KOPT-K1 (cell line): Measurements from ENCODE around the gene SHISA7.

ENCODE experiments used
- H3K27ac ChIP-seq: fragments of 200-600 bp; sonication (generic); 2 replicates; pipeline ENCODE4 v1.5.1; 2016; ENCODE audit warnings: antibody characterized with exemption, mild to moderate bottlenecking, low read depth, low read length; ENCODE audit not compliant: poor library complexity, severe bottlenecking
- H3K36me3 ChIP-seq: fragments of 200-600 bp; sonication (generic); 2 replicates; pipeline ENCODE4 v1.5.1; 2017; ENCODE audit warnings: antibody characterized with exemption, mild to moderate bottlenecking, low read length, moderate library complexity; ENCODE audit not compliant: insufficient read depth
- H3K9me3 ChIP-seq: fragments of 200-600 bp; sonication (generic); 2 replicates; pipeline ENCODE4 v1.5.1; 2017; ENCODE audit warnings: antibody characterized with exemption, low read length, mild to moderate bottlenecking; ENCODE audit not compliant: insufficient read depth, poor library complexity, severe bottlenecking

The SHISA7 gene

GRCh38 chr19:55387736-55388497 is 55.2 kb downstream of the SHISA7 start:
- H3K9me3 ChIP-seq = no peaks in the 10 kb centered on the region
- peaks cover 63% of the 10 kb centered on the region for H3K36me3 ChIP-seq
- H3K27ac ChIP-seq = peak overlapping the region; percentile 91

DNA sequence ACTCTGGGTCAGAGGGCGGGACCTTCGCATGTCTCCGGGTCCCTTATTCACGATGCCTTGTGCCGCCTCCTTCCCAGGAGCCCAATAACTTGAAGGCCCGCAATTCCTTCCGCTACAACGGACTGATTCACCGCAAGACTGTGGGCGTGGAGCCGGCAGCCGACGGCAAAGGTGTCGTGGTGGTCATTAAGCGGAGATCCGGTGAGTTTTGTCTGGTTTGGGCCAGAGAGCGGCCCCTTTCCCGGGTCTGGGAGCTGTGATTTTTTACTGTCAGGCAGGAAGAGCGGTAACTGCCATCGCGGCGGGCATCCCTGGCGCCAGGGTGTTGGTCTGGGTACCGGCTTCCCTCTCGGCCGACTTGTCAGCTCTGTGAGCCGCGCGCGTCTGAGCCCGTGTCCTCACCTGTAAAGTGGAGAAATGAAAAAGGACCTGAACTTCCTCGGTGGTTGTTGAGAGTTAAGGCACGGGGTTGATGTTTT is 56.6 kb downstream of the SHISA7 start:
- H3K36me3 ChIP-seq = peaks cover 56% of the 10 kb centered on the region
- H3K27ac ChIP-seq = peak overlapping the region; percentile 91
- H3K9me3 ChIP-seq = no peaks in the 10 kb centered on the region

DNA sequence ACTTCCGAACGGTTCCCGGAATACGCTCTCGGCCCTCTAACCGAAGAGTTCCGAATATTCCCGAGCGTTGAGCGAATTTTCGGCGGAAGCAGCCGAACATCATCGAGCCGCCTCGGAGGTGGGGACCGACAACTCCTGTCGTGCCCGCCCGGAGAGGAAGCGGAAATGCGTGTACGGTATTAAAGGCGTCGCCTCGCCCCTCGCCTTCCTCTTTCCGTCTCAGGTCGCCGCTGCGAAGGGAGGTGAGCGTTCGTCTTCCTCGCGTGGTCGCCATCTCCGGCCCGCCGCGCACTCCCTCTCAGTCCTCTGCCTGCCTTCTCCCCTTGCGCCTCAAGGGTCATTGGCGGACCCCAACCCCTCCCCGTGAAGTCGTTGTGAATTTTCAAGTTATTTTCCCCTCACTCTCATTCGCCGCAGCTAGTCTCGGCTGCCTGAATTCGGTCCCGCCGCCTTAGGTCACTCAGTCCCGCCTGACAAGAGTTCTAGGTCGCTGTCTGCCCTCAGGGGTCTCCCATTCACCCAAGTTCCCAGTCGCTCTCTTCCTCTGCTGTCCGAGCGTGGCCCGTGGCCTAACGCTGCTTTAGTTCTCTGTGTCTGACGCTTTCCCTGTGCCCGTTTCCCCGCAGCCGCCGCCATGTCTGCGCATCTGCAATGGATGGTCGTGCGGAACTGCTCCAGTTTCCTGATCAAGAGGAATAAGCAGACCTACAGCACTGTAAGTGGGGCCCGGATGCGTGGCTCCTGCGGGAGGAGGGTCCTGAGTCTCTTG is 57.2 kb downstream of the SHISA7 start, which contains the start of gene RPL28:
RPL28 (plus strand) TSS at position 209 of the 769 bp plus-strand sequence; CDS start at position 635, 426 bp downstream.
- Histone ChIP-seq H3K27ac (peak within 1 kb of the TSS; percentile 91), H3K9me3 (no peaks in the 10 kb centered on the region), H3K36me3 (peaks cover 50% of the 10 kb centered on the region)

- Histone ChIP-seq H3K27ac (peak overlapping the region; percentile 91), H3K9me3 (no peaks in the 10 kb centered on the region)
Observed at GRCh38 chr19:55384920-55385723, 58.0 kb downstream of the SHISA7 start.

DNA sequence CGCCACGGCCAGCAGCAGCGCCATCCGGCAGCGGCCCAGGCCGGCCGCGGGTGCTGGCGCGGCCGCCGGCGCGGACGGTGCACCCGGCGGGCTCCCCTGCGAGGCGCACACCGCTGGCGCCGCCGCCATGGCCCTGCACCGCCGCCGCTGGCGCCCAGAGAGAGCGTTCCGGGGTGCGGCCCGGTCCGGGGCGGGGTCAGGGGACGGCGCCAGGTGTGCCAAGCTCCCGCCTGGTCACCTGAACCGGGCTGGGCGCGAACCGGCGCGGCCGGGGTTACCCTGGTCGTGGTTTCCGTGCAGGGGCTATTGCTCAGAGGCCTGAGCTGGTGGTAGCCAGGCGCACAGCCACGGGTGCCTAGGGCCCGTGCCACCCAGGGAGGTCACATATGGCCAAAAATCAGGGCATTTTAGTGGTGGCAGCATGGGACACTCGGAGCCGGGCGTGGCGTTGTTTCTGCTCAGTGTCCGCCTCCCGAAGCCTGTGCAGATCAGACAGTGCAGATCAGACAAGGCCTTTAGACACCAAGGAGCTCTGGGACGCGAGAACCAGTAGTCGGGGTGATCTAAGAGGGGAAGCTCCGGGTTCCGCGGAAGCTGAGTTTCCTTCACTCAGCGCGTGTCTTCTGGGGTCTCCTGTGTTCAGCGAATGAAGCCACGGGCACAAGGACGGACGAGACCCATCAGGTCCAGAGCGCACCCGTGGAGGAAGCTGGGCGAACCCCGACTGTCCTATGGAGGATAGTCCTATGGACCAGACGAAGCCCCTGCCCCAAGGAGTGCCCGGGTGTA is 58.8 kb downstream of the SHISA7 start, which contains the start of gene TMEM238:
TMEM238 (minus strand) TSS at position 162 of the 789 bp plus-strand sequence; CDS start at position 129, 33 bp downstream.
- Histone ChIP-seq H3K27ac (peak within 1 kb of the TSS; percentile 91), H3K36me3 (peaks cover 34% of the 10 kb centered on the region)

More at GRCh38 chr19:55384920-55385723, 58.0 kb downstream of the SHISA7 start:
- peaks cover 42% of the 10 kb centered on the region for H3K36me3 ChIP-seq

DNA sequence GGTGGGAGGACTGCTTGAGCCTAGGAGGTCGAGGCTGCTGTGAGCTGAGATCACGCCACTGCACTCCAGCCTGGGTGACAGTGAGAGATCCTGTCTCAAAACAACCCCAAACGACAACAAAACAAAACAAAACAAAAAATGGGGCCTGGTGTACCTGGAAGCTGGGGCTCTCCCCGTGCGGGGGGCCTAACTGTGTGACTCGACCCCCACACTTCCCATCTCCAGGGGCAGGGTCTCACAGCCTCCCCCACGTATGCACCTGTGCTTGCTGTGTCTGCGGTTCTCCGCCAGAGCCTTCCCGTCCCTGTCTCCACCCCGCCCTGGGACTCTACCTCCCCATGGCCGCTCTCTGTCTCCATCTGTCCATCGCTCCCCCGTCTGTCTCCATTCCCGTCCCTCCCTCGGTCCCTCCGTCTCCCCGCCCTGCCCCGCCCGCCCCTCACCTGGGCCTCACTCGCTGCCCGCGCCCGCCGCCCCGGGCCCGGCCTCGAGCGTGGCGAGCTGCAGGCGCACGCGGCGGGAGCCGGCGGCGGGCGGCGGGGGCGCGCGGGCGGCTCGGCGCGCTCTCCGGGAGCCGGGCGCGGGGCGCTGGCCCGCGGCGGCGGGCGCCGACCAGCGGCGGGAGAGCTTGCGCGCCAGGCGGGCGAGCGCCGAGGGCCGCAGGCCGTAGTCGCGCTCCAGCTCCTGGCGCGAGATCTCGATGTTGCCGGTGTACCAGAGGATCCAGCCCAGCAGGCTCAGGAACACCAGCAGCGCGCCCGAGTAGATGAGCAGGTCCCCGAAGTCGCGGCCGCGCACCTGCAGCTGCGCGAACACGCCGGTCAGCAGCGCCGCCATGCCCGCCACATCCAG is 59.6 kb downstream of the SHISA7 start:
- peak overlapping the region; percentile 91 for H3K27ac ChIP-seq
- H3K36me3 ChIP-seq = peaks cover 26% of the 10 kb centered on the region
- H3K9me3 ChIP-seq = no peaks in the 10 kb centered on the region

More for the DNA sequence above, 58.8 kb downstream of the SHISA7 start, which contains the start of gene TMEM238:
- H3K9me3 ChIP-seq = no peaks in the 10 kb centered on the region

DNA sequence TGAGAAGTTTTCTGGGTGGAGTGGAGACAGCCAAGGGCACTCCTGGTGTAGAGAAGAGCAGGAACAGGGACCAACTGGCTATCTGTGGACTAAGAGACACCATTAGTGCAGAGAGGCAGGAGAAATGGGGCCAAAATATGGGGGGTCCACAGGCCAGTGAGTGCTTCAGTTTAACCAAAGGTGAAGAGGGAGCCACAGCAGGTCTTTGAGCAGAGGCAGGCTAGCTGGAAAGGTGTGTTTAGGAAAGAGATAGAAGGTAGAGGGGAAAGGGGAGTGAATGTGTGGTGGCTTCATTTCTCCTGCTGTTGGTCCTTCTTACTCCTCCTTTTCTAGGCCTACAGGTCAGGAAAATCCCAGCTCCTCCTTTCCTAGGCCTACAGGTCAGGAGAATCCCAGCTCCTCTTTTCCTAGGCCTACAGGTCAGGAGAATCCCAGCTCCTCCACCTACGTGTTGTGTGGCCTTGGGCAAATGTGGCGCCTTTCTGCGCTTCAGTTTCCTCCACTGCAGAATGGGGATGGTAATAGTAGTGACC is 60.5 kb downstream of the SHISA7 start:
- Histone ChIP-seq H3K9me3 (no peaks in the 10 kb centered on the region), H3K27ac (peak overlapping the region; percentile 56), H3K36me3 (peaks cover 16% of the 10 kb centered on the region)

- Histone ChIP-seq H3K9me3 (no peaks in the 10 kb centered on the region), H3K36me3 (peaks cover 11% of the 10 kb centered on the region), H3K27ac (no peak overlapping the region)
Observed at GRCh38 chr19:55382013-55382412, 61.1 kb downstream of the SHISA7 start.

- H3K27ac ChIP-seq = no peak overlapping the region
- no peaks in the 10 kb centered on the region for H3K9me3 ChIP-seq
- H3K36me3 ChIP-seq = no peaks in the 10 kb centered on the region
Observed at GRCh38 chr19:55379174-55379573, 63.9 kb downstream of the SHISA7 start.
